T-helper 17 cell (primary cell): ENCODE data around the gene CCDC81. TPM values are rescaled to one million over a fixed set of nuclear protein-coding genes. Genes with fewer than 3 reads are reported as not detected.

Experiments
- ATAC-seq: fragments of 150-1000 bp; cut with Tn5 transposase; 2 replicates; pipeline ENCODE4 v1.10.0; 2021; ENCODE audit warnings: mild to moderate bottlenecking, moderate library complexity
- DNase-seq, 3 donors: peaks; one replicate each; pipeline versions ENCODE4 v3.0.0 to v3.0.0-alpha.2; 2020 to 2021
- H3K9me3 ChIP-seq: one replicate; pipeline ENCODE4 v1.7.0; 2013; ENCODE audit warnings: low read length, mild to moderate bottlenecking; ENCODE audit not compliant: control insufficient read depth, poor library complexity, severe bottlenecking
- H3K27ac Mint-ChIP-seq: one replicate; pipeline ENCODE4 v1.8.0; 2022; ENCODE audit warnings: mild to moderate bottlenecking, moderate library complexity, mixed read lengths
- H3K27me3 Mint-ChIP-seq: one replicate; pipeline ENCODE4 v1.8.0; 2022; ENCODE audit warnings: mixed read lengths
- H3K36me3 Mint-ChIP-seq: one replicate; pipeline ENCODE4 v1.8.0; 2022; ENCODE audit warnings: low read depth, mixed read lengths
- H3K4me1 Mint-ChIP-seq: one replicate; pipeline ENCODE4 v1.8.0; 2022; ENCODE audit warnings: mild to moderate bottlenecking, mixed read lengths
- H3K4me3 Mint-ChIP-seq: one replicate; pipeline ENCODE4 v1.8.0; 2022; ENCODE audit warnings: mild to moderate bottlenecking, moderate library complexity, mixed read lengths
- total RNA-seq, 4 donors: library from RNA in 2 of 4; stranded (reverse) in 2 of 4; gene quantifications; one replicate each; pipeline ENCODE4 v1.2.3 and lab custom pipeline; 2022 to 2026

Gene CCDC81
- total RNA-seq, 2 donors from 2014 or later, result 0.63 to 1.6 TPM

DNA sequence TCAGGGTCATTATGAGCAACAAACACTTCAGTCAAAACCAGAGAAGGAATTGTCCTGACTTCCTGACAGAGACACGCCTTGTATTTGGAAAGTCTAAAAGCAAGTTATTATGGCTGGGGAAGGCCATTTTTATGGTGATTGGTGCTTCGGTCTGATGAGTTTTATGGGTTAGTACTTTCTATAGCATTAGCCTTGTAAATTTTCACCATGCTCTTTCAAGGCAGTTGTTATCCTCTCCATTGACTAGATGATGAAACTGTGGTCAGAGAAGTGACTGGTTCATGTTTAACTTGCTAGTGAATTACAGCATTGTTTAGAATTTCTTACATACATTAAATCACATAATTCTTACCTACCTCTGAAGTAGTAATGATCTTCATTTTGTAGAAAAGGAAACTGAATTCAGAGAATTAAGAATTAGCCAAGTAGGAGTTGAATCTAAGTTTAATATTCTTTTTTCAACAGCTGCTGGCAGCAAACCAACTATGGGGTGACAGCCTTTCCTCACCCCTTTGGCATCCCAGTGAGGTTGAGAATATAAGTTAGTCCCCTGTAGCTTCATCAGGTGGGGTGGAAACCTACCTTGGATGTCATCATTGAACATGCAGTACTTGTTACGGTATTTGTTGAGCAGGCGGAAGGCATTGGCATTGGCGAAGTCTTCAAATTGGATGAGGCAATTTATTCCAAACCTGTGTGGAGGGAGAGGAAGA is 90.0 kb downstream of the CCDC81 start:
- H3K9me3 ChIP-seq, result no peaks in the 10 kb centered on the region
- ATAC-seq (no peak), DNase-seq (no peak)
- Mint-ChIP-seq H3K27ac (no peak overlapping the region), H3K4me1 (peaks cover 5% of the 10 kb centered on the region), H3K4me3 (no peak overlapping the region), H3K27me3 (no peaks in the 10 kb centered on the region), H3K36me3 (no peaks in the 10 kb centered on the region)

DNA sequence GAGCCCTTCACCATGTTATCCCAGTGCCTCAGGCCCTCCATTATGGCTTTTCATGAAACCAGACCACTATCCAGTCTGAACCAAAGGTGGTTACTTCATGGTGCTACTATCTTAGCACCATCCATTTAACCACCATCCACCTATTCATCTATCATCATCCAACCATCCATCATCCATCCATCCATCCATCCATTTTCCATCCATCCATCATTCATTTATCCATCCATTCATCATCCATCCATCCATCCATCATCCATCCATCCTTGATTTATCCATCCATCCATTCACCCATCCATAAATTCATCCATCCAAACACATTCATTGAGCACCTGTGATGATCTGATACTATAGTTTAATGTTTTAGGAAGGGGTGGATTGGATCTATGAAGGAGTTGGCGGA is 93.5 kb downstream of the CCDC81 start:
- Mint-ChIP-seq H3K36me3 (no peaks in the 10 kb centered on the region), H3K4me1 (no peaks in the 10 kb centered on the region), H3K4me3 (no peak overlapping the region), H3K27me3 (no peaks in the 10 kb centered on the region), H3K27ac (no peak overlapping the region)
- ATAC-seq (no peak), DNase-seq (no peak)
- H3K9me3 ChIP-seq, result no peaks in the 10 kb centered on the region

DNA sequence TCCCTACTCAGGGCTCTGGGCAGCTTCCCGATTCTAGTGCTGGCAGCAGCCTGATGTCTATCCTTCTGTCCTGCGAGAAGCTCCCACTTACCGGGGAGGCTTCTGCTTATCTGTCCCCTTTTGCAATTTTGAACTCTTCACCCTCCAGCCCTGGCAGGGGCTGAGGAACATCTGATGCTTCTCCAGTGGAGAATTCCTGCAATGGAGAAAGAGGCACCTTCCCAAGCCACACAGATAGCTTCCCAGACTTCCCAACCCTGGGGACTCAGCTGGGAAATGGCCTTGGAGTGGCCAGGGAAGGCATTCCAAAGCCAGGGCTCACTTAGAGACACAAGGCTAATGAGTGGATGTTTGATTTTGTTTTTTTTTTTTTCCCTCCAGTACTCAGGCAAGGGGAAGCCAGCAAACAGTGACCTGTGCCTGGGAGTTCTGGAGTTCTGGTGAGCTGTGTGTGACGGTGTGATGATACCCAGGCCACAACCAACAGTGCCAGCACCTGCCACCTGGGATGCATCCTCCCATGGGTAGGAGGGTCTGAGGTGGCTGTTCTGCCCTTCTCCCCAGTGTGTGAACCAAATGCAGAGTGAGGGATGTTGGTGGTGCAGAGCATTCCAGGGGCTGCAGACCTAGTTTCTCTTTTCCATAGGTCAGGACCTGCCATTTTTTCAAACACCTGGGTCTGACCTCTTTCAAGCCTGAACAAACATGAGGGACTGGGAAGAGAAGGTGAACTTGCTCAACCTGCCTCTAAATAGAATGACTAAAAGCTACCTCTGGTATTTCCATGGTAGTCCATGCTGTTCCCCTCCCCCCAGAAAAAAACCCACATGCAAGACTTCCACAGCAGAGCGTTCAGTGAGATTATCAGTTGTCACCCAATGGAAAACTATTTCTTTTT is 95.1 kb downstream of the CCDC81 start:
- no peaks in the 10 kb centered on the region for H3K9me3 ChIP-seq
- DNase-seq, result no peak
- H3K4me3 Mint-ChIP-seq, result no peak overlapping the region
- ATAC-seq, result no peak
- no peaks in the 10 kb centered on the region for H3K4me1 Mint-ChIP-seq
- H3K27ac Mint-ChIP-seq, result no peak overlapping the region
- no peaks in the 10 kb centered on the region for H3K27me3 Mint-ChIP-seq
- H3K36me3 Mint-ChIP-seq, result no peaks in the 10 kb centered on the region

Other genes with a start within 250 kb of the CCDC81 start
- gene EED, start 130.1 kb upstream of the CCDC81 start, total RNA-seq, result 10 to 100 TPM; 48.7 to 50.7 TPM
- 10 to 100 TPM; 17.7 to 23.9 TPM for gene HIKESHI, start 72.6 kb upstream of the CCDC81 start, total RNA-seq